GOT3 (cell line): ENCODE measurements around the gene INAVA.
"Not testable (repeated sequence)": the region's sequence is repeated elsewhere in the genome, so short reads cannot be mapped to it uniquely, and the experiment has no call there.

Experiments
- DNase-seq: peaks from one replicate; lab custom pipeline; 2025; ENCODE audit warnings: mixed read lengths; lab: John Stamatoyannopoulos, UW

Gene INAVA

DNA sequence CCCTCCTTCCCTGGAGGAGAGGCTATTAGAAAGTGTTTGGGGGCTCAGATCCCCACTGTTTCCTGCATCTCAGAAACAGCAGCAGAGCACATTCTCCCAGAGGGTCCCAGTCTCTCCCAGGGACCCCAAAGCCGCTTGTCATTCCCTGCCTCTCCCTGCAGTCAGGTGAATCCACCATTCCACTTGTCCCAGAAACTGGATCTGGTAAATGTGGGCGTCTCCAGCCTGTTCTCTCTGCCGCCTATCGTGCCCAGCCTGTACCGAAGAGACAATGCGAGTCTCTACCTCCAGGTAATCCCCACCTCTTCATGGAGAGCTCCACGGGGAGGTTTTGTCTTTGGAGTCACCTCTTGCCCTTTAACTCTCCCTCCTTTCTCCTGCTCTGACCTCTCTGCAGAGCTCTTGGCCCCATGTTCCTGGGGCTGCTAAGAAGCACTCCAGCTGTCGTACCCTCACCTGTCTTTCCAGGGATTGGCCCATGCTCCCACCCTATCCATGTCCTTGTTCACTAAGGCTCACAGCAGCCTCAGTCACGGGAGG is 26.9 kb downstream of the INAVA start:
- no peak for DNase-seq

- no peak for DNase-seq
These were observed 27.7 kb downstream of the INAVA start for GRCh38 chr1:200922406-200922805.

DNA sequence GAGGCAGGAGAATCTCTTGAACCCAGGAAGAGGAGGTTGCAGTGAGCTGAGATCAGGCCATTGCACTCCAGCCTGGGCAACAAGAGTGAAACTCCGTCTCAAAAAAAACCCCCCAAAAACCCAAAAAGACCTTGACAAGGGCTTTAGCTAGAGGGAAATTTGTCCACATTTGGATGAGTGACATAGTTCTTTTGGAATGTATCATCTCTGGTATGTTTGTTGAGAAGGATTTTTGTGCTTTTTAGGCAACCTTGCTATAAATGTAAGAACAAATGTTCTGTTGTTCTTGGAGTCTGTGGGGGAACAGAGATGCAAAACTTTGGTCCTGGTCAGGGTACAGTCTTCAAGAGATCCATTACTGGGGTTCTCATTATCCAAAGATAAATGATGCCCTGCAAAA is 28.9 kb downstream of the INAVA start:
- no peak for DNase-seq

DNA sequence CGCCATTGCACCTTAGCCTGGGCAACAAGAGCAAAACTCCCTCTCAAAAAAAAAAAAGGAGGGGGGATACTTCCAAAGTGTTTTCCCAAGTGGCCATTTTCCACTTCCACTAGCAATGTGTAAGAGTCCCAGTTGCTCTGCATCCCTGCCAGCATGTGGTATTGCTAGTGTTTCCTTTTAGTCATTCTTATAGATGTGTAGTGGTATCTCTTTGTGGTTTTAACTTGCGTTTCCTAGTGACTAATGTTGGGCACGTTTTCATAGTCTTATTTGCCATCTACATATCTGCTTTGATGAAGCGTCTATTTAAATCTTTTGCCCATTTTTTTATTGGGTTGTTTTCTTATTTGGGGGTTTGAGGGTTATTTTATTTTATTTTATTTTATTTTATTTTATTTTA is 31.1 kb downstream of the INAVA start:
- no peak for DNase-seq

DNA sequence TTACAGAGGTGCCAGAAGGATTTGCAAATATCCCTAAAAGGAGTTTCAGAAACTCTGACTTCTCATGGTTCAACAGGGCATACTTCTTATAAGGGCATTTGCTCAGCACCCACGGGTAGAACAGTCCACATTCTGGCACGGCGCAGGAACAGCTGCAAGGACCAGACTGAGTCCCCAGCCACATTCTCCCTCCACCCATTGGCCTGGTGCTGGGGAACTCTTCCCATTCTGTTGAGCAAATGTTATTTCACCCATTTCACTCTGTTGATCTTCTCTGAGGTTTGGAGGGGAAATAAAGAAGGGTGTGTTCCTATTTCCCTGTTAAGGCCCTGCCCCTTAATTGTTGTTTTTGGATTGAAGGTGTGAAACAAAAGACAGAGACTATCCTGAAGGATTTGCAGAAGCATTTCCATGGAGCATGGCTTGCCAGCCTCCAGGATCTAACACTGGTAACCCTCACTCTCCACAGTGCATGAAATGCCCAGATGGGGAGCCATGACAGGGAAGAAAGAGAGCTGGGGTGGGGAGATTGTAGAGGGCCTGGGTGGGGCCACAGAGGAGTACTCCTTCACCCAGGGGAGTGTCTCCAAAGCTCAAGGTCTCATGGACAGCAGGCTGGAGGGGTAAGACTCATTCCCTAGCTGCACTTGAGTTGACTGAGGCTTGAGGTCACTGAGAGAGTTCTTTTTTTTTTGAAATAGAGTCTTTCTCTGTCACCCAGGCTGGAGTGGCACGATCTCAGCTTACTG is 35.0 kb downstream of the INAVA start:
- DNase-seq, result no peak

GRCh38 chr1:200930285-200930684 is 35.6 kb downstream of the INAVA start:
- DNase-seq, result not testable (repeated sequence)

DNA sequence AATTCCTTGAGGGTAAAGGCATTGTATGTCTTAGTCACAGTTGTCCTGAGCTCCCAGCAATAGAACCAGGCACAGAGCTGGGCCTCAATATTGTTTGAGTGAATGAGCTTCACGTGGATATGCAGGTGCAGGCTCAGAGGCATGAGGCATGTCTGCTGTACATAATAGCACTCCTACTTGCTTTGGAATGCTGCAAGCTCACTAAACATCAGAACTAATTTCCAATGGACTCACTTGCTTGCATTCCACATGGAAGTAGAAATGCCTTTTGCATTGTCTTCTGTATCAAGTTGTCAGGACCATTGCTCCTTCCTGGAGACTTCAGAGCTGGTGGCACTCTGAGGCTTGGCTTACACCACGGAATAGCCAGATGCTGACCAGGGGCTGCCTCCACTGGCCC is 37.1 kb downstream of the INAVA start:
- no peak for DNase-seq

DNA sequence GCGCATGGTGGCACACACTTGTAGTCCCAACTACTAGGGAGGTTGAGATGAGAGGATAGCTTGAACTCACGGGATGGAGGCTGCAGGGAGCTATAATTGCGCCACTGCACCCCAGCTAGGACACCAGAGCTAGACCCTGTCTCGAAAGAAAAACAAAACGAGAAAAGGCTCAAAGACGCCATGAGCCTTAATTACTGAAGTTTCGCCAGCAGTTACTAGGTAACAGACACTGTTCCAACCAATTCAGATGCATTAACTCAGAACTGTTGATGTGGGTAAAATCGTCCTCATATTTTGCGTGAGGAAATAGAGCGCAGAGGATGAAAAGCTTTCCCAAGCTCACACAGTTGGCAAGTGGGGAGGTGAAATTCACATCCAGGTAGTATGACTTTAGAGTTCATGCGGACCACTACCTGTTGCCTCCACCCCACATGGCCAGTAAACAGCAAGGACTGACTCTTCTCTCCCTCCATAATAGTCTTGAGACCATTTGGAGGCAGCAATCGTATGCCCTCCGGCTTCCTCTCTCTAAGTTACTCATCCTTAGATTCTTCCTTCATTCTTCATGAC is 40.1 kb downstream of the INAVA start:
- no peak for DNase-seq

DNA sequence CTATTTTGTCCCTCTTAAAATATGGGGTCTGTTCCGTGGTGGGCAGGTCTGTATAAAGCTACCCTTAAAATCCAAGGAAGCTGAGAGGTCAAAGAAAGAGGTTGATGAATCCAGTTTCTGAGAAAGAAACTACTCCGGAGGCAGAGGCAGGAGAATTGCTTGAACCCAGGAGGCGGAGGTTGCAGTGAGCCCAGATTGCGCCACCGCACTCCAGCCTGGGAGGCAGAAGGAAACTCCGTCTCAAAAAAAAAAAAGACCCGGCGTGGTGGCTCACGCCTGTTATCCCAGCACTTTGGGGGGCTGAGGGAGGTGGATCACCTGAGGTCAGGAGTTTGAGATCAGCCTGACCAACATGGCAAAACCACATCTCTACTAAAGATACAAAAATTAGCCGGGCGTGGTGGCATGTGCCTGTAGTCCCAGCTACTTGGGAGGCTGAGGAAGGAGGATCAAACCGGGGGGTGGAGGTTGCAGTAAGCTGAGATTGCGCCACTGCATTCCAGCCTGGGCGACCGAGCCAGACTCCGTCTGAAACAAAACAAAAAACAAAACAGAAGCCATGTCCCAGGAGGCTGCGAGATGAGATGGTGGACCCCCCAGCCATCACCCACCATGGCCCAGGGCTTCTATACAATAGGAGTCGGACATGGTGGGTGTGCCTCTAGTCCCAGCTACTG is 40.7 kb downstream of the INAVA start:
- DNase-seq, result not testable (repeated sequence)

- no peak for DNase-seq
These were observed 44.3 kb downstream of the INAVA start for GRCh38 chr1:200938955-200939354.

GRCh38 chr1:200945111-200945510 is 50.4 kb downstream of the INAVA start:
- no peak for DNase-seq

DNA sequence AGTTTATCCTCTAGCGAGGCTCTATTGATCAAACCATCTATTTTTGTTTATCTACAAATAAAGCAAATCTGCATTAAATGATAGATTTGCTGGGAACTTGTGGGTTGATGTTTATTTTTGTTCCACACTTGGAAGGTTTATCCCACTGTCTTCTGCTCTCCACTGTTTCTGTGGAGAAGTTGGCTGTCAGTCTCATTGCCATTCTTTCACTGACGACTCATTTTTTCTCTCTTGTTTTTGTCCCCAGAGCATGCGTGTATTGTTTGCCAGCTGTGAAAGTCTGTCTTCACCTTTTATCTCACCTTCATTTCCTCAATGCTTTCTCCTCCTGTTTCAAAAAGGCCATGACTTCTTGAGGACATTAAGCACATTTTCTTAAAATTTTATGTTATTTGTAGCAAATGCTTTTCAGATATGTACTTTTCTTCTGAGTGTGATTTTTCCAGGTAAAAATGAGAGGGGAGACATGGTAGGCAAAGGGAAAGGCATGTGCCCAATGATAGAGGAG is 52.4 kb downstream of the INAVA start:
- no peak for DNase-seq

GRCh38 chr1:200949626-200950025 is 54.9 kb downstream of the INAVA start:
- DNase-seq, result no peak

GRCh38 chr1:200951016-200951415 is 56.3 kb downstream of the INAVA start:
- no peak for DNase-seq

DNA sequence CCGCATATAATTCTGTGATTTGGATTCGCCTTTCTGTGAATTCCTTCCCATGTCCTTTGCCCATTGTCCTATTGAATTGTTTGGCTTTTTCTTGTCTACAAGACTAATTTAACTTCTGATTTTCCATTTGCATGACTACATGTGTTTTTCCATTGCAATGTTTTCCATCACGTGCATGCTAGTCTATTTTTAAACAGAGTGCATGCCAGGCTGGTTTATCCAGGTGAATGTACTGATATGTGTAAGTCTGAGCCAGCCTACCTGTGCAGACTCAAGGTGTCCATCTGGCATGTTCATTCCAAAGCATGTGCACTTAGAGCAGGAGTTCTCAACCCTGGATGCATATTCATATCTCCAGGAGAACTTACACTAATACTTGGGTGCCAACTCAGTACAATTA is 59.7 kb downstream of the INAVA start:
- no peak for DNase-seq

DNA sequence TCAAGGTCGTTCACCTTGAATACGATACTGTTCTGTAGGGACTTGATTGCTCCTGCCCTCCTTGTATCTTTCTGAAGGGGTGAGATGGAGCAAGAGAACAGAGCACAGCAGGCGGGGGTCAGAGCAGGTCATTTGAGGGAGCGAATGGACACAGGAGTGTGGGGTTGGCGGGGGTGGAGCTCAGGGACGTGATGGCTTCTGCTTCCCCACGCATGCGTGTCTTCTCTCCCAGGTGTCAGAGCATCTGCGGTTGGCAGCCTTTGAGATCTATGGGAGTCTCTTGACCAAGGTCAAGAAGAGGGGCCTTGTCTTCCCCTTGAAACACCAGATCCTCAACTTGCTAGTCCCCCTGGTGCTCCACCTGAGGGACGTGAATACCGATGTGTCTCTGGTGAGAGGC is 63.9 kb downstream of the INAVA start:
- no peak for DNase-seq

DNA sequence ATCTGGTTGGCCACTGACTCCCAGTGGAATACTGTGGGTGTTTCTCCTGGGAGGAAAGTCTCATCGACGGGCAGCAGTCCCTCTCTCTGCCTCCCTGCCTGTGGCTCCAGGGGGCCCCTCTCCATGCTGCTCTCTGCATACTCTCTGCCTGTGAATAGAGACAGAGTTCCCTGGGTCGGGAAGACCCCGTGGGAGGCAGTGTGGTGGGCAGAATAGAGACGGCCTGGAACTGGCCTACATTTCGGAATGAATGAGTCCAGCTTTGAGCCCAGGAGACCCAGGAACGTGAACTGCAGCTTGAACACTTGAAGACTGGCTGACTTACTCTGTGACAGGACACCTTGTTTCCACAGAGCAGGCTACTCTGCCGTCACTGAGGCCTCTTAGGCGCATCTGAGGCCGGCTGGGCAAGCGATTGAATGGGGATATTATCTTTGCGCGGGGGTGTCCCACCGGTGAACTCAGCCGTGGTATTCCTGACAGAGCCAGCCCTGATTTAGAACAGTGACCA is 64.8 kb downstream of the INAVA start:
- no peak for DNase-seq

DNA sequence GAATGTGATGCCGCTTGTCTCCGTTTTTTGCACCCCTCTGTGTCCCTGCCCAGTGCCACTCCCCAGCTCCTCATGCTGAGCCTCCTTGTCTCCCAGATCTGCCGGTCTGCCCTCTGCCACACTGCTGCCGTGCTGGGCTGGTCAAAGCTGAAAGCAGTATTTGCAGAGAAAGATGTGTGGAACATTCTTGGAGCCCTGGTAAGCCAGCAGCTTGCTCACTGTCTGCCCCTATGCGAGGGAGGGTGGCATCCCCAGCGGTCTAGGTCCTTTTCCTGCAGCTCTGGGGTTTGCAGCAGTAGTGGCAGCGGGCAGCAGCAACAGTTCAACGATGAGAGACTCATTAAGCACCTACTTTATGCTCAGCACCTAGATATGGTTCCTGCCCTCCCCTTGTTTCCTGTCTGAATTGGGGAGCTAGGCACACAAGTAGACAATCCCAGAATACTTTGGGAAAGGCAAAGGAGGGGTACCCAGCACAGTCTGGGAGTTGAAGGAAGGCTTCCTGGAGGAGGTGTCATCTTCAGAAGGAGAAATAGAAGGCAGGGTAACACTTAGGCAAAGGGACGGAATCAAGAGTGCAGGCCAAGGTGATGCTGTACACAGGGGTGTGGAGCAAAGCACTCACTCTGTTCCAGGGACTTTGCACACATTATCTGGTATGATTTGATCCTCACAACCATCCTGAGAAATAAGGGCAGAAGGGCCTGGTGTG is 65.7 kb downstream of the INAVA start:
- DNase-seq, result no peak

DNA sequence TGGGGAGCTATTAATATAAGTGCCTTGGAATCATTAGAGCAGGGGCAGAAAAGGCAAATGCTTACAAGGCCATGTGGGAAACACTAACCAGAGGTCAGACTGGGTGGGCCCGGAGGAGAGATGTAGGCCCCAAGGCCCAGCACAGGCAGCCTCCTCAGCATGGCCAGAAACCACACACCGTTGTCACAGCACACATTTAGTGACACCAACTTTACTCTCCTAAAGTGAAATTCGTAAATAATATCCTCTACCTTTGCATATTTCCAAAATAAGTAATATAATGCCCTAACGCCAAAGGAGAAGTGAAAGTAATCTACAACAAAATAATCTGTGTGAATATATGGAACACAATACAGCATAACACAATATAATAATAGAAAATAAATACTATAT is 66.2 kb downstream of the INAVA start:
- DNase-seq, result no peak

DNA sequence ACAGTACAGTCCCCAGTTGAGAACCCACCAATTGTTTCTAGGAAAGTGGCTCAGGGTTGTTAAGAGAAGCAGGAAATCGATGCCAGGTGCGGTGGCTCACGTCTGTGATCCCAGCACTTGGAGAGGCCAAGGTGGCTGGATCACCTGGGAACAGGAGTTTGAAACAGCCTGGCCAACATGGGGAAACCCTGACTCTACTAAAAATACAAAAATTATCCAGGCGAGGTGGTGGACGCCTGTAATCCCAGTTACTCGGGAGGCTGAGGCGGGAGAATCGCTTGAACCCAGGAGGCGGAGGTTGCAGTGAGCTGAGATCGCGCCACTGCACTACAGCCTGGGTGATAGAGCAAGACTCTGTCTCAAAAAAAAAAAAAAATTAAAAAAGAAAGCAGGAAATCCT is 67.5 kb downstream of the INAVA start:
- DNase-seq, result not testable (repeated sequence)

GRCh38 chr1:200962631-200963030 is 67.9 kb downstream of the INAVA start:
- DNase-seq, result no peak

GRCh38 chr1:200963076-200963475 is 68.4 kb downstream of the INAVA start:
- DNase-seq, result no peak
